ENCODE results near the gene CAV2.
A peak's percentile ranks its signal among the peaks of the same experiment; 100 is the strongest.

CAV2 gene

DNA sequence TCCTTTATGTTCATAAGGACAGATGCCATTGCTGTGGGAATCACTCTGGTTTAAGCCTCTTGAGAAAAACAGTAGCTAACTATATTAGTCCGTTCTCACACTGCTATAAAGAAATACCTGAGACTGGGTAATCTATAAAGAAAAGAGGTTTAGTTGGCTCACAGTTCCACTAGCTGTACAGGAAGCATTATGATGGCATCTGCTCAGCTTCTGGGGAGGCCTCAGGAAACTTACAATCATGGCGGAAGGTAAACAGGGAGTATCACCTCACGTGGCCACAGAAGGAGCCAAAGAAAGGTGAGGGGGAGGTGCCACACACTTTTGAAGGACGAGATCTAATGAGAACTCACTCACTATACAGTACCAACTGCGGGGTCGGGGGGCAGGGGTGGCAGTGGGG, 2.9 kb upstream of the CAV2 start:
- no peak for DNase-seq

DNA sequence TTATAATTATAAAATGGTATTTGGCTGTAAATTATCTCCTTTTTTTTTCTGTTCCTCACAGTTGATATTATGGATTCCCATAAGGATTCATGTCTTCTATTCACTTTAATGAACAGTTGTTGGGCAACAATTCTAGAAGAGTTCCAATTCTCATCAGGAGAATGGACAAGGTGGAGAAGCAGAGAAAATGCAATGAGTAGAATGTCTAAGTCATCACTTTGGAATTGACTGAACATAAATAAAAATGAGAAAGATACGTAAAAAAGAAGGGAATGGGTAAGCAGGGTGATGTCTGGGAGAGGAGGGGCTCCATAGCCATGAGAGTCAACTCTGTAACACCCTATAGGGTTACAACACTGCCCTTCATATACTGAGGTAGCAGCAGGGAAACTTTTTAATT, 1.8 kb upstream of the CAV2 start:
- DNase-seq, result no peak

DNA sequence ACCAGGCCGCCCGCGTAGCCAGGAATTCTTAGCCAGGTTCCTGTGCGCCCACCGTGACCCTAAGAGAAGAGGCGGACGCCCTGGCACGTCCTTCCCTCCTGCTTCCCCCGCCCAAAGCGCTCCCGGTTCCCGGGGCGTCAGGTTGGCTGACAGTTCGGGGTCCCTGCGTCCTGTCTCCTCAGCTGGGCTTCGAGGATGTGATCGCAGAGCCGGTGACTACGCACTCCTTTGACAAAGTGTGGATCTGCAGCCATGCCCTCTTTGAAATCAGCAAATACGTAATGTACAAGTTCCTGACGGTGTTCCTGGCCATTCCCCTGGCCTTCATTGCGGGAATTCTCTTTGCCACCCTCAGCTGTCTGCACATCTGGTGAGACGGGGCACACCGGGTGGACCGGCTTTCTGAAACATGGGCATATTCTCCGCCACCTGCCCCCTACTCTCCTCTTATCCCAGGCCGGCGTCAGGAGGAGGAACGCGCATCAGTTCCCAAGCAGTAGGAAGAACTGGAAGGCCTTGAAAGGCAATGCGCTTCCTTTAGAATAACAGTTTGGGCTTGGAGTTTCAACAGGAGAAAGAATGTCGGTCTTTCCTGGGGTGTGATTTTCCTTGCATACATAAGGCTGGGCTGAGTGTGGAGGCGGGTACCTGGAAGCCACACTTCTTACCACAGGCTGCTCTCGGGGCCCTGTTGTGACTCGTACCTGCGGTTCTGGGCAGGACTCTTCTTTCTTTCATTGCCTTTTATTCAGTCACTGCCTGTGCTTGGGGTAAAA, 728 bp downstream of the CAV2 start:
- peak; percentile 31 for DNase-seq

DNA sequence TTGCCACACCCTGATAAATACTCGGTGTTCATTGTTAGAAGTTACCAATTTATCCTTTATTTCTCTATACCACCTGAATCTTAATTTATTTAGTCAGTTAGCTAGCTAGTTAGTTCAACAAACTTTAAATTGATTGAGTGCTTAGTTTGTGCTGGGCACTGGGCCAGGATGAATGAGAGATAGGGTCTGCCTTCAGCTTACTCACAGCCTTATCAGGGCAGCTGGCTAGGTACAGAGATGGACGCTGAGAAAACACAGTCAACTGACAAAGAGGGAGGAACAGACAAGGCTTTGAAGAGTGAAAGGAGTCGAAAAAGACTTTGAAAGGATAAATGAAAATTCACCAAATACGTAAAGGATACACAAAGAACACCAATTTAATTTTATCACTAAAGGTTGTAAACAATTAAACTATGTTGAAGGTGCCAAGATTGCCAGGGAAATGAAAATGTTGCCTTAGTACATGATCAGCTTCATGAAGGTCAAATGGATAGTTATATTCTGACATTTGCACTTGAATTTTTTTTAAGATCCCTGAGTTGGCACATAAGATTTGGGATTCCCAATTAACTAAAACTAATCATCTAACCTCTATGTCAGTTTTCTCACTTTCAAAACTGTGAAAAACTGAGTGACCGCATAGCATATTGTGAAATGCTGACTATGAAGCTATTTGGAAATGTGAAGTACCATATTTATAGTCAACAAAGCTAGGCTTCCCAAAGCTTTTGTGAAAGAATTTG, 2.1 kb downstream of the CAV2 start:
- no peak for DNase-seq

DNA sequence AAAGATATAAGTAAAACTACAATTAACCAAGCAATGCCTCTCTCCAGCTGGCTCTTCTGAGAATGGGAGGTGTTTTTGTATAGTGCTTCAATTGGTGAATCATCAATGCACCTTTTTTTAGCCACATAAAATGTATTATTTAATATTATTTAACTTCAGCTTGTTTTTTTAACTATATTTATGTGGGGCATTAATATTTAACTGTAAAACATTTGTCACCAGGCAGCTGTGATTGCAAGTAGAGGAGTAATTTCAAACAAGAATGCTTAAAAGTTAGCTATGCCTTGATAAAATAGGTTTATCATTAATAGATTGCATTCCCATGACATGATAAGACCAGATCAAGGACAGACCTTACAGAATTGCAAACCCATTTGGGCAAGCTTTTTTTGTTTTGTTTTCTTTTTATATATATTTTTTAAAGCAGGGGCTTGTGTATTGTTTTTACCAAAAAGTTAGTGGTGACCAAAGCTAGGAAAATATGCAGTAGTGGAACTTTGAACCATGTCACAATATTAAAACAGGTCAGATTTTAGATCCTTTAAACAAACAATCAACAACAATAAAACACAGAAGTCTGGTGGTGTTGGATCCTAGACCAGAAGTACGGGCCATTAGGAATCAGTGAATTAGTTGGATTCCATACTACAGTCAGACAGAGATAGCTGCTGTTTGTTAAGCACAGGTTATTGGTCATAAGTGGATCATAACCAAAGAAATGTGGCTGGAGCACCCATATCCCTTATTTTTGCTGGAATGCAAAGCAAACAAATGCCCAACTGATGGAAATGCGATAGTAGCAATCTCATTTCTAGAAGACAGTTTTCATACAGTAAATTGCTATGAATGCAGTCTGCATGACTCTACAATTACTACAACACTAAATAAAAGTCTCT, 2.9 kb downstream of the CAV2 start:
- DNase-seq, result no peak

DNA sequence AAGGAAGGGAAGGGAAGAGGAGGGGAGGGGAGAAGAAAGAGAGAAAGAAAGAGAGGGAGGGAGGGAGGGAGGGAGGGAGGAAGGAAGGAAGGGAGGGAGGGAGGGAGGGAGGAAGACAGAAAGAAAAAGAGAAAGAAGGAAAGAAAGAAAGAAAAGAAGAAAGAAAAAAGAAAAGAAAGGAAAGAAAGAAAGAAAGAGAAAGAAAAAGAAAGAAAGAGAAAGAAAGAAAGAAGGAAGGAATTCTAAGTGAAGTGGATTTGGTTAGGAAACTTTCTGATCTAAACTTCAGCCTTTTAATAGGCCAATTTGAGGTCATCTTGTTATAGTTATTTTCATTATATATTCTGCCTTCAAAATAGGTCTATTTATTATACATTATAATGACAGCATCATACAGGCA, 4.3 kb downstream of the CAV2 start:
- no peak for DNase-seq

DNA sequence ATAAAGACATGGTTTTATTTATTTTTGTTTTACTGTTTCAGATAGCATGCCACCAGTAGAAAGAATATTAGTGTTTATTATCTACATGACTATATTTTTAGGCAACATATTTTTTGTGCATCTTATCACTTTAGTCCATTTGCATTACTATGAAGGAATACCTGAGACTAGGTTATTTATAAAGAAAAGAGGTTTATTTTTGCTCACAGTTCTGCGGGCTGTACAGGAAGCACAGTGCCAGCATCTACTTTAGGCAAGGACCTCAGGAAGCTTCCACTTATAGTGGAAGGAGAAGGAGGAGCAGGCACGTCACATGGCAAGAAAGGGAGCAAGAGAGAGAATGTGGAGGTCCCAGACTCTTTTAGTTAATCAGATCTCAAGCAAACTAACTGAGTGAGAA, 5.7 kb downstream of the CAV2 start:
- no peak for DNase-seq

DNA sequence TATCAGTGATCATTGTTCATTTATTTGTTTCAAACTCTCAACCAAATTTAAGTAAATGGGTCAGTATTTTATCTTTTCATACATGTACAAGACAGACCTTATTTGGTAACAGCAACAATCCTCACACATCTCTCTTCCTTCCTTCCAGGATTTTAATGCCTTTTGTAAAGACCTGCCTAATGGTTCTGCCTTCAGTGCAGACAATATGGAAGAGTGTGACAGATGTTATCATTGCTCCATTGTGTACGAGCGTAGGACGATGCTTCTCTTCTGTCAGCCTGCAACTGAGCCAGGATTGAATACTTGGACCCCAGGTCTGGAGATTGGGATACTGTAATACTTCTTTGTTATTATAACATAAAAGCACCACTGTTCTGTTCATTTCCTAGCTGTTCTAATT, 6.3 kb downstream of the CAV2 start:
- DNase-seq, result no peak

DNA sequence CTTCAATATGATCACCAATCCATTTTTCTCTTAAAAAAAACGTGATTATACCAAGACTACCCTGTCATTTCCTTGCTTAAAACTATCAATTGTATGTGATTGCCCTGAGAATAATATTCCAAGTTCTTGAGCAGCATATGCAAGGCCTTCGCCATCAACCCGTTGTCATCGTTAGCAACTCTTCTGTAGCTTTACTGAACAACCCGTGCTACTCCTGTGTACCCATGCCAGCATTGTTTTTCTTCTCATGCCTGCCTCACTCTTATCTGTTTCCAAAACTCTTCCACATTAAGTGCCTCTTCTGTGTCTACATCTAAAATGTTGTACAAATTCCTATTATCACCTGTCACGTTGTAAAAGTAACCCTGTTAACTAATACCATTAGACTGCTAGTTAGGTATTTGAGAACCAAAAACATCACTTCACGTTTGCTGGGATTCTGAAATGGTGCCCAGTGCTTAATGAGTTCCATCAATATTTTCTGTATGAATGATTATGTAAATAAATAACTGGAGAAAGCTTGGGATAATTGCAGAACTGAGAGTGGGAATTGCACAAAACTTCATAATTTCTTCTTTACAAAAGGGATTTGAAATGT, 10.5 kb downstream of the CAV2 start:
- no peak for DNase-seq

DNA sequence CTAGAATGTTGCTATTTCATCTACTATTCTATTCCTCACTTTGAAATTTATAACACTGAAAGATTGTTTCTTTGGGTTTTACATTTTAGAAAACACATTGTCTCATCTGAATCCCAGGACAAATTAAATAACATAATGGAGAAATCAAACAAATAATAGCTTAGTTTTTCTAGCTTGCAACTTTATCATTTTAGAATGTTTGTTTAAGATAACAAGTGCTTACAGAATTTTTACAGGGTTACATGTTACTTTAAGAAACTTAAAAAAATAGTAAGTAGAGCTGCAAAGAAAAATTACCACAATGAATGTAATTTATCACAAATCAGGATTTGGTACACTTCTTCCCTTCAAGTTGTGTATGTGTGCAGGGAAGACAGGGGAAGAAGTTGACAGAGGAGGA, 11.3 kb downstream of the CAV2 start:
- DNase-seq, result no peak

DNA sequence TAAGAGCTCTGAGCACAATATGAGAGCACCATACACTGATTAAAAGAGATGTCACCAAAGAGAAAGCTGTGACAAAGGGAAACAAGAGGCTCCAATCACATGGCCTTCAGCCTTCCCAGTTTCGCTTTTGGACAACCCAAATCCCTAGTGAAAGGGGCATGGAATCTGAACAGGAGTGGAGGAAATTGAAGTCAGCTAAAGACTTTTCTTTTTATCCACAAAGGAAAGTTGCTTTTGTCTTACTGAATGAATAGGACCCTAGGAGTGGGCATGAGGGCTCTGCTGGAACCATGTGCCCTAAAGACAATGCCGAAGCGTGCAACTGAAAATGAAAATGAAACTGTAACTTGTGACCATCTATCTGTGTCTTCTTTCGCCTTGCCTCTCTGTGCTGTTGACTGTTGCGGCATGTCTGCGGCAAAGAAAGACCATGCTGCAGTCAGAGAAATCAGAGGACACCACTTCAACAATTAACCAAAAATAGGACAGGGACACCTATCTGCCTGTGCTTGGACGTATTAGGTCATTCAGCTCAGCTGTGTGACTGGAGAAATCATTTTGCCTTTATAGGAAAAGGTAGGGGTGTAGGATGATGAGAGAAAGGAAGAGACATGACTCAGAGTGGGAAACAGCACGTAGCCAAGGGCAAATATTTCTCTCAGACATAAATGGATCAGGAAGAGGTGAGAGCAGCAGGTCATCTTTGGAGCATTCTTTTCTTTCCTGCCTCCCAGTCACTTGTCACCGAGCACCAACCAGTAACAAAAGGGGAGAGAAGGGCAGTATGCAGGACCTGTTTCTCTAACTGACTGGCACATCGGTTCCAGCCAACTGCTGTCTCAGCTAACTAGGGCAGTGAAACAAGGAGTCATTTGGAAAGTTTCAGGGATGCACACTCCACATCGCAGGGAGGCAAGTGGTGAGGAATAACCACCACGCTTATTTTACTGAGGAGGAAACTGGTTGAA, 12.3 kb downstream of the CAV2 start:
- peak; percentile 57 for DNase-seq

DNA sequence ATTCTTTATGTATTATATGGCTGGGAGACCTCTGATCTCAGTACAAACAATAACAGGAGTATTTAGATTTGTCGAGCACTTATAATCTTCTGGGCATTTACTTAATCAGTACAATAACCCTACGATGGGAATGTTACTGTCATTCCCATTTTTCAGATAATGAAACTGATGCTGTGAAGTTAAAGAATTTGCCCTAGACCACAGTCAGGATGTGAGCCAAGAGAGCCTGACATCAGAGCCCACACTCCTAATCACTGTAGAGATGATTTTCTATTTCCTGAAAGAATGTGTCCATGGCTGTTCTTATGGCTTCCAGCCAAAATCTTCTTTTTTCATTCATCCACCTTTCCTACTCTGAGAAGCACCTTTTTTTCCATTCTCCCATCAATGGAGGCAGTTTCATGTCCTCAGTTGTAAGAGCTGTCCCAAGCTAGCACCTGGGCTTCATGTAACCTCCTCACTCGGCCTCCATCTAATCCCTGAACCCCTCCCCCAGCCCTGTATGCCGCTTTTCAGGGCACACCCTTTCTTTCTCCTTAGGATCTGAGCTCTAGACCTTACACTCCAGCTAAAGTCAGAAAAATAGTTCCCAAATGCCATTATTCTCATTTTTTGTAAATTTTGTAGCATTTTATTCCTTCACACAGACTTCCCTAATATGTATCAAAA, 13.1 kb downstream of the CAV2 start:
- DNase-seq, result no peak

DNA sequence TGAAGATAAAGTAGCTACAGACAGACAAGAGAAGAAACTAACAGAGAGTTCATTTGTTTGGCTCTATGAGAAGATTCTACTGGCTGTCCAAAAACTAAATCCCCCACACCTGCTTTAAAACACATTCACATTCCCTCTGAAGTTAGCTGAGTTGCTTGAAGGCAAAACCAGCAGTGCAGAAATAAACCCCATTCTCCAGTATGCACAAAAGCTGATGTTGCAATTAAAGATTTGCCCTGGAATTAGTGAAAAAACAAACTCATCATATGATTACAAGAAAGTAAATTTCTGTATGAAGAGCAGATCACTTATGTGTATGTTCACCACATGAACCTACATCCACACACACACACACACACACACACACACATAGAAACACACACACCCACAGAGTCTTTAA, 16.0 kb downstream of the CAV2 start:
- DNase-seq, result no peak

DNA sequence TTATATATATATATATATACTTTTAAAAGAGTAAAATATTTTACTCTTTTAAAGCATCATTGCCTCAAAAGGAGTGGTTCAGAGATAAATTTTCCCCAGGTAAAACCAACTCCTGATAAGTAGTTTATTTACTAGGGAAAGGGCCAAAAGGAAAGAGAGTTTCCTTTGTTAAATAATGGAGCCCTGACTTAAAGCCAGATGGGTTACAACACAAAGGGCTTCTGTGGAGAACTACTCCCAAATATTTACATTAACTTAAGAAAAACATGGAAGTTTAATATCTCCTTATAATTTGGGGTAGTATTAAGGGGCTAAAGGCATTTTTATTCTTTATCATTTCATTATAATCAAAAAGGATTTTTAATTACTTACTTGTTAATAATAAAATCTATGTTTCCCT, 16.8 kb downstream of the CAV2 start:
- no peak for DNase-seq

DNA sequence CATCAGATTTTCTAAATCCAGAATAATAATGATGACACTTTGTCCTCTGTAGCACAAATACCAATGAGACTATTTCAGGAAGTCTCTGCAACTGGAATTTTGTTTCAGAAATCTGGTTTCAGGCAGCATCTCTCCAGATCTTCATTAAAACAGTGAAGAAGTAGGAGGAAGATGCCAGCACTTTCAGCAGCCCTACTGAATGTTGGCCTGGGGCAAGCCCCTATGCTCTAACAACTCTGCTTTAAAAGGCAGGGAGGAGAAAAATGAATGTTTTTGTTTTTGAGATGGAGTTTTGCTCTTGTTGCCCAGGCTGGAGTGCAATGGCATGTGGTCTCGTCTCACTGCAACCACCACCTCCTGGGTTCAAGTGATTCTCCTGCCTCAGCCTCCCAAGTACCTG, 18.1 kb downstream of the CAV2 start:
- DNase-seq, result no peak

DNA sequence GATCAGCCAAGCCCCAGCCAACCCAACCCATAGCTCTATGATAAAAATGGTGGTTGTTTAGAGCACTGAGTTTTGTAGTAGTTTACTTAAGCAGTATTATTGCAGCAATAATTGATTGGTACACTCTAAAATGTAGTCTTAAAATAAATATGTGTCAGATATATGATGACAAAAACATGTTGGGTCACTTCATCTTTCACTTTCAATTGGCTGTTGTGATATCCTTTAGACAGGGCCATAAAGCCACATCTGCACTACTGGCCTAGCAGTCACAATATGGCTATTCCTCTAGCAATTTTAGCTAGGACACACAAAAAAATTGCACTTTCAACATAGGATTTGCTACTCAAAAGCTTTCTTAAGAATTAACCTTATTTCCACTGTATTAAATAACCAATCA, 19.4 kb downstream of the CAV2 start:
- no peak for DNase-seq

DNA sequence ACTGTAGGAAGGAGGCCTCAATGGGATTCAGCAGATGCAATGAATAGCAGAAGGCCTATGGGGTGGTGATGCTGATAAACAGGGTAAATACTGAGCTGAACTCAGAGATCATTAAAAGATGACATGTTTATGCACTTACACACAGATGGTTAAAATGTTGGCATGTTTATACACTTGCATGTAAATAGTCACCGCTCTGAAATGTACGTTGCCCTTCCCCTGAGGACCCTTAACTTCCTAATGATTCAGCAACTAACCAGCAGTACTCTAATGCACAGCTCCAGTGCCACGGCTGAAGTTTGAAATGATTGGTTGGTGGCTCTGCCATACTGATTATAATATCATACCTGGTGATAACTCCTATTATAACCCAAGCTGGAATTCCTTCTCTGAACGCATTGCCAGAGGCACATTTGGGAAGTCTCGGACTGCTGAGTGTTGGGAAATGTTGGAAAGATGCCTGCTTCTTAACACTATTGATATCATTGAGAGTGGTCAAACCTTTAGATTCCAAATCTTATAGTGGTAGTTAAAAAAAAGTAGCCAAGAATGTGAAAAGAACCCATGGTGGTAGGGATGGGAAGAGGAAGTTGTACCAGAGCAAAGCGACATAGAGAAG, 21.6 kb downstream of the CAV2 start:
- no peak for DNase-seq

DNA sequence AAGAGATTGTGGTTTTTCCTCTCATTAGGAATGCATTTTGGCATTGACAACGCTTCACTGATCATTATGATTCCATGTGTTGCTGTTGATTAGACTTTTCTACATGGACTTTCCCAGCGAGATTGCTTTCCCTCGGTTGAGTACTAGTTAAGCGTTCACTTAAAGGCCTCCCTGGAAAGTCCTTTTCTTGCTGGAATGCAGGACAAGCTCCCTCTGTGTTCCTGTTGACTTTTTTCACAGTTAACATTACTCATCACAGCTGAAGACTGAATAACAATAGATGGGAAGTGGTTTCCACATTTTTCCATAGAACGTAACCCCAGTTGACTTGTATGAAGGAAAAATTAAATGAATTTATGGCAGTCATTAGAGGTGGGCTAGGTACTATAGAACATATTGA, 22.7 kb downstream of the CAV2 start:
- DNase-seq, result no peak

DNA sequence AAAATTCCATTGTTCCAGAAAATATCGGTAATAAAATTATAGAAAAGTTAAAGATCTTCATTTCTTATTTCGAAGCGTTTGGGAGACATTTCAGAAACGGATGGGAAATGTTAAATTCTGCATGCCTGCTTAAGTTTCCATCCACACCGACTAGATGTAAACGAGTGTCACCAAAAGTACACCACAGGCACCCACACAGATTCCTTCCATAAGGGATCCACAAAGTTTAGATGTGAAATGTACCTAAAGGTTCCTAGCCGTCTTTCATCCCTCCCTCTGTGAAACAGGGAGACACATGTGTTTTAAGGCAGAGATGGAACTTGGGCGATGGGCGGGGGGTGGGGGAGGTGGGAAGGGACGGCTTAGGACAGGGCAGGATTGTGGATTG, 24.7 kb downstream of the CAV2 start:
- no peak for DNase-seq

DNA sequence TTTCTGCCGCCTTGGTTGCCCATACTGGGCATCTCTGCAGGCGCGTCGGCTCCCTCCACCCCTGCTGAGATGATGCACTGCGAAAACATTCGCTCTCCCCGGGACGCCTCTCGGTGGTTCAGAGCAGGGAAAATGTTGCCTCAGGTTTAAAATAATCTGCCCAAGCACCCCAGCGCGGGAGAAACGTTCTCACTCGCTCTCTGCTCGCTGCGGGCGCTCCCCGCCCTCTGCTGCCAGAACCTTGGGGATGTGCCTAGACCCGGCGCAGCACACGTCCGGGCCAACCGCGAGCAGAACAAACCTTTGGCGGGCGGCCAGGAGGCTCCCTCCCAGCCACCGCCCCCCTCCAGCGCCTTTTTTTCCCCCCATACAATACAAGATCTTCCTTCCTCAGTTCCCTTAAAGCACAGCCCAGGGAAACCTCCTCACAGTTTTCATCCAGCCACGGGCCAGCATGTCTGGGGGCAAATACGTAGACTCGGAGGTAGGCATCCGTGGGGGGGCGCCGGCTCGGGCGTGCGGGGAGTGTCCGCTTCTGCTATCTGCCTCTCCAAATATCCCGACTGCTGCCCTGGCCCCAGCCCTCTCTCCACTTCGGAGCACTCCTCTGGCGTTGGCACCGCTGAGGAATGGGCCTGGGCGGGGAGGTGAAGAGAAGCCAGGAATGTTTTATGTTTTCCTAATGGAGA, 25.2 kb downstream of the CAV2 start, which contains the start of gene CAV1:
Gene CAV1, plus strand, starts transcription at position 428 of the 689 bp plus-strand sequence. Its CDS starts 27 bp downstream, at position 455.
- DNase-seq, result peak; percentile 34

Data from CD4-positive, alpha-beta T cell treated with Interleukin-17A for 1 hour (primary cell).